ENCODE data around the gene SCAMP5.
A peak's percentile ranks its signal among the peaks of the same experiment; 100 is the strongest.

SCAMP5 gene

GRCh38 chr15:75043509-75044257, 48.3 kb downstream of the SCAMP5 start:
- in situ Hi-C loops (cut with HindIII; ENCODE audit: low pct_ligation_motif_present, low sequenced_read_pairs) = no loop called here
- Histone ChIP-seq H3K4me3 (ENCODE audit: low read depth, low read length) (no peak overlapping the region), H3K27ac (peak overlapping the region; percentile 90), H3K27me3 (replicated peaks) (no peaks in the 10 kb centered on the region), H3K36me3 (replicated peaks) (no peaks in the 10 kb centered on the region)
- DNase-seq = peak; percentile 100
- TF ChIP-seq CTCF (IDR thresholded peaks at IDR 0.05; ENCODE audit: low read depth, low read length, missing control alignments) = peak; percentile 83

GRCh38 chr15:75044258-75044878, 49.0 kb downstream of the SCAMP5 start:
- Histone ChIP-seq H3K36me3 (replicated peaks) (no peaks in the 10 kb centered on the region), H3K4me3 (ENCODE audit: low read depth, low read length) (no peak overlapping the region), H3K27ac (peak overlapping the region; percentile 90), H3K27me3 (replicated peaks) (no peaks in the 10 kb centered on the region)
- in situ Hi-C loops (cut with HindIII; ENCODE audit: low pct_ligation_motif_present, low sequenced_read_pairs) = no loop called here
- TF ChIP-seq CTCF (IDR thresholded peaks at IDR 0.05; ENCODE audit: low read depth, low read length, missing control alignments) = no peak
- DNase-seq = no peak

- Histone ChIP-seq H3K4me3 (ENCODE audit: low read depth, low read length) (no peak overlapping the region), H3K27me3 (replicated peaks) (no peaks in the 10 kb centered on the region), H3K27ac (no peak overlapping the region), H3K36me3 (replicated peaks) (no peaks in the 10 kb centered on the region)
- no peak for TF ChIP-seq CTCF (IDR thresholded peaks at IDR 0.05; ENCODE audit: low read depth, low read length, missing control alignments)
- DNase-seq = no peak
- in situ Hi-C loops (cut with HindIII; ENCODE audit: low pct_ligation_motif_present, low sequenced_read_pairs) = no loop called here
These were observed 50.1 kb downstream of the SCAMP5 start for GRCh38 chr15:75045332-75046015.

GRCh38 chr15:75048394-75048793, 53.0 kb downstream of the SCAMP5 start:
- in situ Hi-C loops (cut with HindIII; ENCODE audit: low pct_ligation_motif_present, low sequenced_read_pairs) = no loop called here
- no peak for TF ChIP-seq CTCF (IDR thresholded peaks at IDR 0.05; ENCODE audit: low read depth, low read length, missing control alignments)

GRCh38 chr15:75049392-75049791, 54.0 kb downstream of the SCAMP5 start:
- Histone ChIP-seq H3K27ac (no peak overlapping the region), H3K27me3 (replicated peaks) (no peaks in the 10 kb centered on the region), H3K4me3 (ENCODE audit: low read depth, low read length) (no peak overlapping the region), H3K36me3 (replicated peaks) (no peaks in the 10 kb centered on the region)
- in situ Hi-C loops (cut with HindIII; ENCODE audit: low pct_ligation_motif_present, low sequenced_read_pairs) = no loop called here
- no peak for TF ChIP-seq CTCF (IDR thresholded peaks at IDR 0.05; ENCODE audit: low read depth, low read length, missing control alignments)
- DNase-seq = no peak

More at GRCh38 chr15:75048394-75048793, 53.0 kb downstream of the SCAMP5 start:
- Histone ChIP-seq H3K36me3 (replicated peaks) (no peaks in the 10 kb centered on the region), H3K4me3 (ENCODE audit: low read depth, low read length) (no peak overlapping the region), H3K27me3 (replicated peaks) (no peaks in the 10 kb centered on the region), H3K27ac (no peak overlapping the region)
- no peak for DNase-seq

All from brain microvascular endothelial cell (primary cell).